ENCODE results near the gene KSR2. TPM values are rescaled to one million over a fixed set of nuclear protein-coding genes. Genes with fewer than 3 reads are reported as not detected.

KSR2 gene
- total and polyA plus RNA-seq, 2 donors (not counting 3 experiments of a cell fraction or from before 2014, with no cell fraction given) = 2.1 to 5.2 TPM

- H3K79me2 ChIP-seq (ENCODE audit: control insufficient read depth, insufficient read depth, low read length) = no peaks in the 10 kb centered on the region
- no peak for DNase-seq (ENCODE audit: low read depth, low spot score)
- H3K9me3 ChIP-seq (replicated peaks; ENCODE audit: control insufficient read depth, insufficient read depth, low read length) = no peaks in the 10 kb centered on the region
- POLR2A ChIA-PET = no interaction called here
- H3K4me3 ChIP-seq (replicated peaks in 1 of 3; ENCODE audit: insufficient read depth in 1 of 3, low read depth in 1 of 3, low read length in 3 of 3) = no peak overlapping the region
- H3K9ac ChIP-seq (replicated peaks; ENCODE audit: extremely low read depth, insufficient read depth, low read length) = no peak overlapping the region
- no peaks in the 10 kb centered on the region for H3K36me3 ChIP-seq (ENCODE audit: control insufficient read depth in 2 of 2, extremely low read depth in 1 of 2, insufficient read depth in 2 of 2, low read length in 2 of 2)
- no peaks in the 10 kb centered on the region for H3K9me1 ChIP-seq (replicated peaks; ENCODE audit: control insufficient read depth, extremely low read depth, insufficient read depth, low read length)
- dilution Hi-C loops (cut with MboI; ENCODE audit: extremely low pct_ligation_motif_present, low sequenced_read_pairs) = no loop called here
- CTCF ChIA-PET = no interaction called here
- no peaks in the 10 kb centered on the region for H3K4me1 ChIP-seq (ENCODE audit: control insufficient read depth, extremely low read depth, insufficient read depth, low read length)
- TF ChIP-seq GATA2 (IDR thresholded peaks at IDR 0.05; ENCODE audit: insufficient read depth, insufficient read length, low read depth, low read length) = no peak
- no peak for TF ChIP-seq JUN (IDR thresholded peaks at IDR 0.05; ENCODE audit: borderline replicate concordance, insufficient read depth, insufficient read length, low read depth)
- no peak for TF ChIP-seq FOS (IDR thresholded peaks at IDR 0.05; ENCODE audit: borderline replicate concordance, insufficient read depth, low read length)
- no peak for TF ChIP-seq EZH2 (IDR thresholded peaks at IDR 0.05; ENCODE audit: borderline replicate concordance, low read depth, low read length, severe bottlenecking)
- no peak for TF ChIP-seq MYC (IDR thresholded peaks at IDR 0.05; ENCODE audit: low read depth, low read length)
- TF ChIP-seq CTCF (IDR thresholded peaks at IDR 0.05; ENCODE audit: extremely low read depth in 1 of 2, insufficient read depth in 1 of 2, low read depth in 1 of 2, low read length in 2 of 2) = no peak
- no peak for TF ChIP-seq POLR2A (IDR thresholded peaks at IDR 0.05; ENCODE audit: low read depth, low read length)
- no peak for TF ChIP-seq MAX (IDR thresholded peaks at IDR 0.05; ENCODE audit: insufficient read depth, insufficient read length)
- no peak for TF ChIP-seq POLR2AphosphoS5 (IDR thresholded peaks at IDR 0.05; ENCODE audit: insufficient read depth, low read depth, low read length)
- FAIRE-seq = no peak
- H2AFZ ChIP-seq (ENCODE audit: low read depth, low read length) = no peak overlapping the region
- no peaks in the 10 kb centered on the region for H4K20me1 ChIP-seq (replicated peaks; ENCODE audit: control insufficient read depth, extremely low read depth, insufficient read depth, low read length)
- no TSS peak for BruUV-seq (replicated peaks)
- intact Hi-C loops (cut with micrococcal nuclease) = no loop called here
- H3K27ac ChIP-seq (ENCODE audit: insufficient read depth, low read depth, low read length) = no peak overlapping the region
- H3K27me3 ChIP-seq (ENCODE audit: control insufficient read depth in 2 of 2, insufficient read depth in 2 of 2, low read length in 2 of 2) = no peaks in the 10 kb centered on the region
- H3K4me2 ChIP-seq (ENCODE audit: insufficient read depth, low read length) = no peak overlapping the region
These were observed 408.8 kb downstream of the KSR2 start for GRCh38 chr12:117559978-117560377.

Measured in endothelial cell of umbilical vein (primary cell).